HEK293 (cell line): ENCODE results near the gene OR8B8.

Experiments used
- CTCF ChIA-PET: fragments of 350-600 bp; formaldehyde crosslinking; extraction: SDS; loops from one replicate; lab custom pipeline; 2021; ENCODE audit warnings: antibody characterized with exemption; lab: Yijun Ruan, JAX
- POLR2A ChIA-PET: fragments of 300-600 bp; formaldehyde crosslinking; extraction: SDS; loops from one replicate; lab custom pipeline; 2020; ENCODE audit warnings: antibody characterized with exemption, inconsistent platforms; lab: Yijun Ruan, JAX
- H3K27ac ChIP-seq: fragments of 200-500 bp; sonication (Bioruptor generic); 2 replicates; pipeline ENCODE4 v1.5.1; 2014; ENCODE audit warnings: low read depth, low read length, control low read depth, inconsistent platforms; ENCODE audit errors: extremely low read depth
- H3K36me3 ChIP-seq, 2 experiments: fragments of 200-500 bp in 1 of 2; sonication (Bioruptor generic) in 1 of 2; 1 replicate in 1 of 2; 2 replicates in 1 of 2; pipeline ENCODE4 v1.5.1; 2014 to 2017; ENCODE audit warnings: inconsistent platforms in 2 of 2, low read length in 2 of 2; ENCODE audit not compliant: control insufficient read depth in 2 of 2, insufficient read depth in 1 of 2
- H3K4me1 ChIP-seq: fragments of 200-500 bp; sonication (Bioruptor generic); 2 replicates; pipeline ENCODE4 v1.5.1; 2014; ENCODE audit warnings: mild to moderate bottlenecking, low read length, inconsistent platforms; ENCODE audit not compliant: control insufficient read depth, insufficient read depth
- H3K4me3 ChIP-seq: 2 replicates; pipeline ENCODE4 v1.5.1; 2011; ENCODE audit warnings: low read depth, mild to moderate bottlenecking, control low read depth, low read length, moderate library complexity
- H3K9me3 ChIP-seq: fragments of 200-500 bp; sonication (Bioruptor generic); 2 replicates; pipeline ENCODE4 v1.5.1; 2014; ENCODE audit warnings: low read depth, low read length, inconsistent platforms; ENCODE audit not compliant: control insufficient read depth, insufficient read depth
- AEBP2 ChIP-seq: fragments of 450-650 bp; formaldehyde crosslinking; IDR thresholded peaks from 2 replicates; pipeline ENCODE4 v1.5.1; 2016; ENCODE audit warnings: missing biosample characterization, missing genetic modification characterization, borderline replicate concordance
- KLF9 ChIP-seq: fragments of 450-650 bp; formaldehyde crosslinking; IDR thresholded peaks from 2 replicates; pipeline ENCODE4 v1.5.1; 2016; ENCODE audit warnings: missing biosample characterization, missing genetic modification characterization, low read depth
- SP7 ChIP-seq: fragments of 450-650 bp; formaldehyde crosslinking; IDR thresholded peaks from 2 replicates; pipeline ENCODE4 v1.5.1; 2016; ENCODE audit warnings: missing biosample characterization, missing genetic modification characterization
- TSHZ1 ChIP-seq: fragments of 450-650 bp; formaldehyde crosslinking; IDR thresholded peaks from 2 replicates; pipeline ENCODE4 v1.5.1; 2016; ENCODE audit warnings: missing biosample characterization, missing genetic modification characterization, borderline replicate concordance
- ZBTB1 ChIP-seq: fragments of 450-650 bp; formaldehyde crosslinking; IDR thresholded peaks from 2 replicates; pipeline ENCODE4 v1.5.1; 2016; ENCODE audit warnings: missing biosample characterization, missing genetic modification characterization
- ZNF121 ChIP-seq: fragments of 450-650 bp; formaldehyde crosslinking; IDR thresholded peaks from 2 replicates; pipeline ENCODE4 v1.5.1; 2016; ENCODE audit warnings: missing biosample characterization, missing genetic modification characterization
- ZNF155 ChIP-seq: fragments of 450-650 bp; formaldehyde crosslinking; IDR thresholded peaks from 2 replicates; pipeline ENCODE4 v1.5.1; 2016; ENCODE audit warnings: missing biosample characterization, missing genetic modification characterization
- ZNF362 ChIP-seq: fragments of 450-650 bp; formaldehyde crosslinking; IDR thresholded peaks from 2 replicates; pipeline ENCODE4 v1.5.1; 2016; ENCODE audit warnings: missing biosample characterization, missing genetic modification characterization
- ZNF37A ChIP-seq: fragments of 450-650 bp; IDR thresholded peaks from 2 replicates; pipeline ENCODE4 v1.5.1; 2018; ENCODE audit warnings: missing biosample characterization, missing genetic modification characterization
- ZNF473 ChIP-seq: fragments of 450-650 bp; formaldehyde crosslinking; IDR thresholded peaks from 2 replicates; pipeline ENCODE4 v1.5.1; 2017; ENCODE audit warnings: missing biosample characterization, missing genetic modification characterization
- ZNF677 ChIP-seq: fragments of 450-650 bp; IDR thresholded peaks from 2 replicates; pipeline ENCODE4 v1.5.0; 2018; ENCODE audit warnings: missing biosample characterization, mild to moderate bottlenecking, missing genetic modification characterization, moderate library complexity
- TF ChIP-seq, protein P1 (sequence below): fragments of 450-650 bp; formaldehyde crosslinking; IDR thresholded peaks from 2 replicates; pipeline ENCODE4 v1.5.1; 2016; ENCODE audit warnings: missing biosample characterization, missing genetic modification characterization
- TF ChIP-seq, protein P2 (sequence below): fragments of 450-650 bp; IDR thresholded peaks from 2 replicates; pipeline ENCODE4 v1.5.1; 2018; ENCODE audit warnings: missing biosample characterization, missing genetic modification characterization

Gene OR8B8

GRCh38 chr11:124482362-124483147 is 37.1 kb upstream of the OR8B8 start:
- no peak overlapping the region for H3K4me3 ChIP-seq
- no peaks in the 10 kb centered on the region for H3K9me3 ChIP-seq
- ChIA-PET CTCF (interaction anchor here (0.7 to 1.2 kb wide), 2 partner anchors 62 to 207 kb away, joined by 3 read pairs; no protein-coding TSS in a partner anchor), POLR2A (no interaction called here)
- H3K36me3 ChIP-seq = no peaks in the 10 kb centered on the region
- H3K4me1 ChIP-seq = no peaks in the 10 kb centered on the region
- TF ChIP-seq ZNF155 (tag by site-specific recombination) = no peak
- TF ChIP-seq ZNF37A = no peak
- no peak for TF ChIP-seq TSHZ1 (tag by site-specific recombination)
- TF ChIP-seq, protein P1, sequence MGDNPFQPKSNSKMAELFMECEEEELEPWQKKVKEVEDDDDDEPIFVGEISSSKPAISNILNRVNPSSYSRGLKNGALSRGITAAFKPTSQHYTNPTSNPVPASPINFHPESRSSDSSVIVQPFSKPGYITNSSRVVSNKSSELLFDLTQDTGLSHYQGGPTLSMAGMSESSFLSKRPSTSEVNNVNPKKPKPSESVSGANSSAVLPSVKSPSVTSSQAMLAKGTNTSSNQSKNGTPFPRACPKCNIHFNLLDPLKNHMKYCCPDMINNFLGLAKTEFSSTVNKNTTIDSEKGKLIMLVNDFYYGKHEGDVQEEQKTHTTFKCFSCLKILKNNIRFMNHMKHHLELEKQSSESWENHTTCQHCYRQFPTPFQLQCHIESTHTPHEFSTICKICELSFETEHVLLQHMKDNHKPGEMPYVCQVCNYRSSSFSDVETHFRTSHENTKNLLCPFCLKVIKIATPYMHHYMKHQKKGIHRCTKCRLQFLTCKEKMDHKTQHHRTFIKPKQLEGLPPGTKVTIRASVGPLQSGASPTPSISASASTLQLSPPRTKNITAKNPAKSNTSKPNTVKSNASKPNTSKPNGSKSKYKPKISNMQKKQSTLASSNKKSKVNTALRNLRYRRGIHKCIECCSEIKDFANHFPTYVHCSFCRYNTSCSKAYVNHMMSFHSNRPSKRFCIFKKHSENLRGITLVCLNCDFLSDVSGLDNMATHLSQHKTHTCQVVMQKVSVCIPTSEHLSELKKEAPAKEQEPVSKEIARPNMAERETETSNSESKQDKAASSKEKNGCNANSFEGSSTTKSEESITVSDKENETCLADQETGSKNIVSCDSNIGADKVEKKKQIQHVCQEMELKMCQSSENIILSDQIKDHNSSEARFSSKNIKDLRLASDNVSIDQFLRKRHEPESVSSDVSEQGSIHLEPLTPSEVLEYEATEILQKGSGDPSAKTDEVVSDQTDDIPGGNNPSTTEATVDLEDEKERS (tag by site-specific recombination) = no peak
- TF ChIP-seq ZNF362 = no peak
- TF ChIP-seq, protein P2, sequence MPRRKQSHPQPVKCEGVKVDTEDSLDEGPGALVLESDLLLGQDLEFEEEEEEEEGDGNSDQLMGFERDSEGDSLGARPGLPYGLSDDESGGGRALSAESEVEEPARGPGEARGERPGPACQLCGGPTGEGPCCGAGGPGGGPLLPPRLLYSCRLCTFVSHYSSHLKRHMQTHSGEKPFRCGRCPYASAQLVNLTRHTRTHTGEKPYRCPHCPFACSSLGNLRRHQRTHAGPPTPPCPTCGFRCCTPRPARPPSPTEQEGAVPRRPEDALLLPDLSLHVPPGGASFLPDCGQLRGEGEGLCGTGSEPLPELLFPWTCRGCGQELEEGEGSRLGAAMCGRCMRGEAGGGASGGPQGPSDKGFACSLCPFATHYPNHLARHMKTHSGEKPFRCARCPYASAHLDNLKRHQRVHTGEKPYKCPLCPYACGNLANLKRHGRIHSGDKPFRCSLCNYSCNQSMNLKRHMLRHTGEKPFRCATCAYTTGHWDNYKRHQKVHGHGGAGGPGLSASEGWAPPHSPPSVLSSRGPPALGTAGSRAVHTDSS (tag by site-specific recombination) = no peak
- no peak for TF ChIP-seq ZBTB1 (tag by site-specific recombination)
- TF ChIP-seq ZNF121 (tag by site-specific recombination) = no peak
- TF ChIP-seq ZNF473 (tag by site-specific recombination) = no peak
- TF ChIP-seq KLF9 (tag by site-specific recombination) = no peak
- TF ChIP-seq SP7 (tag by site-specific recombination) = no peak
- TF ChIP-seq AEBP2 = no peak
- no peak for TF ChIP-seq ZNF677
- no peak overlapping the region for H3K27ac ChIP-seq
